Keratinocyte (primary cell): ENCODE data around the gene STRIT1. TPM values are rescaled to one million over a fixed set of nuclear protein-coding genes. Genes with fewer than 3 reads are reported as not detected.

Source experiments
- DNase-seq: peaks from one replicate; pipeline ENCODE4 v3.0.0-alpha.2; 2011; ENCODE audit warnings: low read depth, missing footprints, low spot score
- FAIRE-seq: peaks from 2 replicates; lab custom pipeline; 2011; peaks lifted over from hg19 to GRCh38; lab: Jason Lieb, UNC
- H2AFZ ChIP-seq: 2 replicates; pipeline ENCODE4 v1.6.0; 2012; ENCODE audit warnings: low read length, control low read depth, inconsistent platforms; ENCODE audit not compliant: control insufficient read depth
- H3K27ac ChIP-seq: 2 replicates; pipeline ENCODE4 v1.5.1; 2011; ENCODE audit warnings: low read length; ENCODE audit not compliant: control insufficient read depth, insufficient read depth
- H3K27me3 ChIP-seq: 3 replicates; pipeline ENCODE4 v1.6.0; 2011; ENCODE audit warnings: low read length; ENCODE audit not compliant: control insufficient read depth, insufficient read depth; ENCODE audit errors: extremely low read depth
- H3K36me3 ChIP-seq, 2 experiments: 2 replicates in 1 of 2; 3 replicates in 1 of 2; pipeline ENCODE4 v1.5.1; 2011; ENCODE audit warnings: low read length in 2 of 2, mild to moderate bottlenecking in 1 of 2; ENCODE audit not compliant: control insufficient read depth in 2 of 2, insufficient read depth in 2 of 2; ENCODE audit errors: extremely low read depth in 1 of 2
- H3K4me1 ChIP-seq: 3 replicates; pipeline ENCODE4 v1.5.1; 2011; ENCODE audit warnings: low read length; ENCODE audit not compliant: control insufficient read depth, insufficient read depth; ENCODE audit errors: extremely low read depth
- H3K4me2 ChIP-seq: 3 replicates; pipeline ENCODE4 v1.6.0; 2011; ENCODE audit warnings: low read depth, low read length; ENCODE audit not compliant: control insufficient read depth, insufficient read depth; ENCODE audit errors: extremely low read depth
- H3K4me3 ChIP-seq, 3 experiments: fragments of 200-600 bp in 1 of 3; sonication (generic) in 1 of 3; 2 replicates in 2 of 3; 3 replicates in 1 of 3; pipeline ENCODE4 v1.5.1; 2011 to 2016; ENCODE audit warnings: low read length in 3 of 3, mild to moderate bottlenecking in 3 of 3, control low read depth in 2 of 3, inconsistent platforms in 1 of 3, low read depth in 1 of 3, mixed read lengths in 1 of 3, mixed run types in 1 of 3, moderate library complexity in 1 of 3; ENCODE audit not compliant: control insufficient read depth in 2 of 3, insufficient read depth in 2 of 3; ENCODE audit errors: extremely low read depth in 1 of 3
- H3K79me2 ChIP-seq: 2 replicates; pipeline ENCODE4 v1.6.0; 2012; ENCODE audit warnings: low read length; ENCODE audit not compliant: control insufficient read depth, insufficient read depth
- H3K9ac ChIP-seq: 3 replicates; pipeline ENCODE4 v1.6.0; 2011; ENCODE audit warnings: low read length; ENCODE audit not compliant: control insufficient read depth, insufficient read depth; ENCODE audit errors: extremely low read depth
- H3K9me1 ChIP-seq: 3 replicates; pipeline ENCODE4 v1.6.0; 2011; ENCODE audit warnings: low read length; ENCODE audit not compliant: control insufficient read depth, insufficient read depth; ENCODE audit errors: extremely low read depth
- H3K9me3 ChIP-seq: 2 replicates; pipeline ENCODE4 v1.5.1; 2012; ENCODE audit warnings: low read depth, low read length; ENCODE audit not compliant: control insufficient read depth
- H4K20me1 ChIP-seq: 3 replicates; pipeline ENCODE4 v1.6.0; 2011; ENCODE audit warnings: low read length; ENCODE audit not compliant: control insufficient read depth, insufficient read depth; ENCODE audit errors: extremely low read depth
- CTCF ChIP-seq, 3 experiments: IDR thresholded peaks in 1 of 3; conservative IDR thresholded peaks in 1 of 3; optimal IDR thresholded peaks in 1 of 3; 2 replicates in 2 of 3; 3 replicates in 1 of 3; pipeline versions ENCODE3 to v1.5.1; 2011; ENCODE audit warnings: low read length in 3 of 3, mild to moderate bottlenecking in 3 of 3, moderate library complexity in 2 of 3, control low read depth in 1 of 3, inconsistent platforms in 1 of 3; ENCODE audit not compliant: insufficient read depth in 2 of 3; ENCODE audit errors: extremely low read depth in 1 of 3
- EZH2 ChIP-seq: IDR thresholded peaks from one replicate; pipeline ENCODE4 v1.6.1; 2012; ENCODE audit warnings: inconsistent platforms, mild to moderate bottlenecking, low read length, moderate library complexity
- dilution Hi-C: fragments of 300-500 bp; cut with MboI; formaldehyde crosslinking; loops from one replicate; pipeline ENCODE4 v1.7.0; 2020; ENCODE audit warnings: low sequenced_read_pairs; ENCODE audit not compliant: extremely low pct_ligation_motif_present
- polyA plus RNA-seq, 5 experiments: library from polyadenylated mRNA; depleted of rRNA in 3 of 5; stranded (reverse) in 3 of 5; stranded (forward) in 1 of 5; unstranded in 1 of 5; fragments of >200 nt; gene quantifications; 1 replicate in 1 of 5; 2 replicates in 3 of 5; 3 replicates in 1 of 5; pipeline versions ENCODE4 v1.2.1 to v1.2.3, GENCODE V29; 2011 to 2012; ENCODE audit warnings: missing spikeins in 2 of 5, low read depth in 1 of 5, low replicate concordance in 1 of 5

Gene STRIT1
- polyA plus RNA-seq, 1 donor (not counting 4 experiments of a cell fraction or from before 2014, with no cell fraction given) = not detected

- H3K4me3 ChIP-seq = no peak overlapping the region
- FAIRE-seq = no peak
- no peaks in the 10 kb centered on the region for H3K79me2 ChIP-seq
- H3K36me3 ChIP-seq = no peaks in the 10 kb centered on the region
- H2AFZ ChIP-seq = no peak overlapping the region
- no peak overlapping the region for H3K27ac ChIP-seq
- no peaks in the 10 kb centered on the region for H3K27me3 ChIP-seq
- H3K9ac ChIP-seq = no peak overlapping the region
- H3K9me1 ChIP-seq = no peaks in the 10 kb centered on the region
- no peak overlapping the region for H3K4me2 ChIP-seq
- TF ChIP-seq EZH2 (no peak), CTCF (optimal IDR thresholded peaks at IDR 0.05 in 1 of 3, IDR thresholded peaks at IDR 0.05 in 1 of 3, conservative IDR thresholded peaks at IDR 0.05 in 1 of 3; ENCODE audit: extremely low read depth in 1 of 3, insufficient read depth in 2 of 3, low read length in 3 of 3) (no peak)
- no peak for DNase-seq
- H3K4me1 ChIP-seq = no peaks in the 10 kb centered on the region
- dilution Hi-C loops = no loop called here
- H4K20me1 ChIP-seq = no peaks in the 10 kb centered on the region
- no peaks in the 10 kb centered on the region for H3K9me3 ChIP-seq
Observed at GRCh38 chr3:155307183-155307582, 13.7 kb upstream of the STRIT1 start.

GRCh38 chr3:155304394-155304793 lies 10.9 kb upstream of the STRIT1 start:
- no peak for FAIRE-seq
- Histone ChIP-seq H3K9ac (no peak overlapping the region), H2AFZ (no peak overlapping the region), H3K36me3 (no peaks in the 10 kb centered on the region), H3K9me1 (no peaks in the 10 kb centered on the region), H3K4me1 (no peaks in the 10 kb centered on the region), H3K4me2 (no peak overlapping the region), H3K27me3 (no peaks in the 10 kb centered on the region), H3K79me2 (no peaks in the 10 kb centered on the region), H3K27ac (no peak overlapping the region), H4K20me1 (no peaks in the 10 kb centered on the region), H3K9me3 (no peaks in the 10 kb centered on the region), H3K4me3 (no peak overlapping the region)
- TF ChIP-seq EZH2 (no peak), CTCF (optimal IDR thresholded peaks at IDR 0.05 in 1 of 3, IDR thresholded peaks at IDR 0.05 in 1 of 3, conservative IDR thresholded peaks at IDR 0.05 in 1 of 3; ENCODE audit: extremely low read depth in 1 of 3, insufficient read depth in 2 of 3, low read length in 3 of 3) (no peak)
- no peak for DNase-seq
- dilution Hi-C loops = no loop called here
